AG04450 (cell line): Measurements from ENCODE around the gene HAPLN3. TPM values are rescaled to one million over a fixed set of nuclear protein-coding genes. Genes with fewer than 3 reads are reported as not detected.

ENCODE experiments used
- CTCF ChIA-PET: fragments of 300-600, 350-600 bp; formaldehyde crosslinking; extraction: SDS; loops from one replicate; lab custom pipeline; 2022; ENCODE audit warnings: antibody characterized with exemption, inconsistent platforms; lab: Charles Lee
- POLR2A ChIA-PET: fragments of 350-600 bp; formaldehyde crosslinking; extraction: SDS; loops from one replicate; lab custom pipeline; 2021; ENCODE audit warnings: antibody characterized with exemption, inconsistent platforms; lab: Yijun Ruan, JAX
- DNase-seq: peaks from one replicate; pipeline ENCODE4 v3.0.0-alpha.2; 2011; ENCODE audit warnings: low read depth, low spot score
- H3K27ac ChIP-seq: one replicate; pipeline ENCODE4 v1.5.1; 2012; ENCODE audit warnings: low read depth, low read length, control low read depth
- H3K27me3 ChIP-seq: one replicate; pipeline ENCODE4 v1.6.0; 2012; ENCODE audit warnings: low read length; ENCODE audit not compliant: control insufficient read depth, insufficient read depth
- H3K4me3 ChIP-seq: 2 replicates; pipeline ENCODE4 v1.5.1; 2011; ENCODE audit warnings: mild to moderate bottlenecking, low read depth, low read length, control low read depth
- H3K9me3 ChIP-seq: 2 replicates; pipeline ENCODE4 v1.5.1; 2012; ENCODE audit warnings: low read length; ENCODE audit not compliant: control insufficient read depth, insufficient read depth
- CTCF ChIP-seq: IDR thresholded peaks from 2 replicates; pipeline ENCODE4 v1.5.1; 2011; ENCODE audit warnings: low read depth, low read length, control low read depth, inconsistent platforms
- polyA plus RNA-seq: library from polyadenylated mRNA; depleted of rRNA; stranded (reverse); fragments of >200 nt; gene quantifications from 2 replicates; pipeline ENCODE4 v1.2.3, GENCODE V29; 2011

Gene HAPLN3
- polyA plus RNA-seq, 1 experiment, result 5.6 TPM

- TF ChIP-seq CTCF, result no peak
- CTCF ChIA-PET, result no interaction called here
- POLR2A ChIA-PET, result no interaction called here
These were observed 54.1 kb downstream of the HAPLN3 start for GRCh38 chr15:88841236-88841635.

GRCh38 chr15:88839961-88840360 is 55.4 kb downstream of the HAPLN3 start:
- H3K27ac ChIP-seq, result no peak overlapping the region
- no peak for DNase-seq
- no peaks in the 10 kb centered on the region for H3K9me3 ChIP-seq
- H3K4me3 ChIP-seq, result no peak overlapping the region
- POLR2A ChIA-PET, result interaction anchor here (0.7 kb wide), 1 partner anchor 48 kb away, joined by 3 read pairs; no protein-coding TSS in a partner anchor
- CTCF ChIA-PET, result no interaction called here
- TF ChIP-seq CTCF, result no peak
- H3K27me3 ChIP-seq, result peaks cover 13% of the 10 kb centered on the region

More at GRCh38 chr15:88841236-88841635, 54.1 kb downstream of the HAPLN3 start:
- Histone ChIP-seq H3K9me3 (peaks cover 3% of the 10 kb centered on the region; the same call in 1 of the 2 replicates), H3K27me3 (peaks cover 13% of the 10 kb centered on the region), H3K4me3 (no peak overlapping the region), H3K27ac (no peak overlapping the region)
- DNase-seq, result no peak

GRCh38 chr15:88839146-88839545 is 56.2 kb downstream of the HAPLN3 start:
- ChIA-PET POLR2A (no interaction called here), CTCF (no interaction called here)
- TF ChIP-seq CTCF, result no peak
- no peak for DNase-seq
- no peak overlapping the region for H3K27ac ChIP-seq
- peaks cover 13% of the 10 kb centered on the region for H3K27me3 ChIP-seq
- no peaks in the 10 kb centered on the region for H3K9me3 ChIP-seq
- H3K4me3 ChIP-seq, result no peak overlapping the region

- no peak for DNase-seq
- no peak overlapping the region for H3K27ac ChIP-seq
- TF ChIP-seq CTCF, result no peak
- no peaks in the 10 kb centered on the region for H3K9me3 ChIP-seq
- POLR2A ChIA-PET, result no interaction called here
- no peak overlapping the region for H3K4me3 ChIP-seq
- CTCF ChIA-PET, result interaction anchor here (1.6 kb wide), 1 partner anchor 182 kb away, joined by 3 read pairs; no protein-coding TSS in a partner anchor
- peaks cover 12% of the 10 kb centered on the region for H3K27me3 ChIP-seq
These were observed 56.7 kb downstream of the HAPLN3 start for GRCh38 chr15:88838667-88839066.

GRCh38 chr15:88835646-88836045 is 59.7 kb downstream of the HAPLN3 start:
- Histone ChIP-seq H3K9me3 (no peaks in the 10 kb centered on the region), H3K4me3 (no peak overlapping the region), H3K27ac (no peak overlapping the region), H3K27me3 (peaks cover 5% of the 10 kb centered on the region)
- TF ChIP-seq CTCF, result no peak
- POLR2A ChIA-PET, result no interaction called here
- no peak for DNase-seq
- CTCF ChIA-PET, result interaction anchor here (0.6 to 3.8 kb wide), 7 partner anchors 22 to 358 kb away, joined by 3 to 63 read pairs (median 4); no protein-coding TSS in a partner anchor
